Nephron (organoid): ENCODE measurements around the gene NDUFAF8.

Experiments used
- H3K27ac Mint-ChIP-seq, 3 experiments: 2 replicates each; pipeline ENCODE4 v1.8.0; 2020; ENCODE audit warnings: mixed read lengths in 3 of 3, mild to moderate bottlenecking in 2 of 3, moderate library complexity in 1 of 3
- H3K27me3 Mint-ChIP-seq: 2 replicates; pipeline ENCODE4 v1.8.0; 2021; ENCODE audit warnings: low read depth, mild to moderate bottlenecking, moderate library complexity, mixed read lengths
- H3K36me3 Mint-ChIP-seq: 2 replicates; pipeline ENCODE4 v1.8.0; 2020; ENCODE audit warnings: low read depth, mixed read lengths
- H3K4me1 Mint-ChIP-seq: 2 replicates; pipeline ENCODE4 v1.8.0; 2020; ENCODE audit warnings: mixed read lengths
- H3K4me3 Mint-ChIP-seq, 3 experiments: 2 replicates each; pipeline ENCODE4 v1.8.0; 2020; ENCODE audit warnings: mild to moderate bottlenecking in 3 of 3, mixed read lengths in 3 of 3, moderate library complexity in 2 of 3
- H3K9me3 Mint-ChIP-seq: 2 replicates; pipeline ENCODE4 v1.8.0; 2020; ENCODE audit warnings: mixed read lengths
- CTCF ChIP-seq, 3 experiments: fragments of 200-600 bp; sonication (generic); IDR thresholded peaks; one replicate each; pipeline ENCODE4 v1.5.0; 2021; ENCODE audit warnings: antibody characterized with exemption in 3 of 3; ENCODE audit not compliant: unreplicated experiment in 3 of 3

NDUFAF8 gene

GRCh38 chr17:81219476-81220180, 19.5 kb upstream of the NDUFAF8 start:
- Mint-ChIP-seq H3K4me3 (peak overlapping the region in 1 of 3 experiments; percentile 30), H3K4me1 (peaks cover 27% of the 10 kb centered on the region), H3K36me3 (peaks cover 21% of the 10 kb centered on the region), H3K27ac (no peak overlapping the region), H3K27me3 (no peaks in the 10 kb centered on the region), H3K9me3 (no peaks in the 10 kb centered on the region)
- TF ChIP-seq CTCF (IDR thresholded peaks at IDR 0.05; ENCODE audit: unreplicated experiment in 3 of 3): no peak

DNA sequence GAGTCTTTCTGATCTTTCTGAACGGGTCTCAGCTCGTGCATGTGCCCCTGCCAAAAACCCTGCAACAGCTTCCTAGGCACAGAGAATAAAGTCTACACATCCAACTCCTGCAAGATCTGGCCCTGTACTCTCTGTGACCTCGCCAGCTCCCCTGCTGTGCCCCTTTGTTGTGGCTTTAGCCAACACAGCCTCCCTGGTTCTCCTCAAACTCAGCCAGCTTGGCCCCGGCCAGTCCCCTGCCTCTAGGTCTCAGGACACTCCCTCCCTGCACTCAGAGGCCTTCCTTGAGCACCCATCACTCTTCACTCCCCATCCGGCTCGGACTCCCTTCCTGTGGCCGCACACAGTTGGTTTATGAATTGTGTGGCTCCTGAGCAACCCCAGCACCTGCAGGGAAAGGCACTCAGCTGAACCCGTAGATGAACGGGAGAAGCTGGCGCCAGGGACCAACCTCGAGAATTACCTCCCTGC, 17.7 kb upstream of the NDUFAF8 start:
- H3K4me1 Mint-ChIP-seq: peaks cover 27% of the 10 kb centered on the region
- no peaks in the 10 kb centered on the region for H3K27me3 Mint-ChIP-seq
- H3K36me3 Mint-ChIP-seq: peaks cover 16% of the 10 kb centered on the region
- H3K9me3 Mint-ChIP-seq: no peaks in the 10 kb centered on the region
- no peak for TF ChIP-seq CTCF (IDR thresholded peaks at IDR 0.05; ENCODE audit: unreplicated experiment in 3 of 3)
- H3K4me3 Mint-ChIP-seq: peak overlapping the region; percentile 77 to 92 (median 78)
- no peak overlapping the region for H3K27ac Mint-ChIP-seq

- Mint-ChIP-seq H3K4me3 (peak overlapping the region; percentile 77 to 92 (median 78)), H3K27me3 (no peaks in the 10 kb centered on the region), H3K9me3 (no peaks in the 10 kb centered on the region), H3K27ac (no peak overlapping the region), H3K36me3 (peaks cover 10% of the 10 kb centered on the region), H3K4me1 (peaks cover 22% of the 10 kb centered on the region)
- no peak for TF ChIP-seq CTCF (IDR thresholded peaks at IDR 0.05; ENCODE audit: unreplicated experiment in 3 of 3)
These were observed 17.1 kb upstream of the NDUFAF8 start for GRCh38 chr17:81221842-81222619.

- Mint-ChIP-seq H3K4me1 (peaks cover 17% of the 10 kb centered on the region), H3K4me3 (peak overlapping the region; percentile 79 to 92 (median 85)), H3K36me3 (peaks cover 5% of the 10 kb centered on the region), H3K27me3 (no peaks in the 10 kb centered on the region), H3K27ac (no peak overlapping the region), H3K9me3 (no peaks in the 10 kb centered on the region)
- no peak for TF ChIP-seq CTCF (IDR thresholded peaks at IDR 0.05; ENCODE audit: unreplicated experiment in 3 of 3)
These were observed 16.6 kb upstream of the NDUFAF8 start for GRCh38 chr17:81222620-81222905.

- Mint-ChIP-seq H3K4me3 (peak within 1 kb of the TSS; percentile 79 to 92 (median 85)), H3K4me1 (peaks cover 14% of the 10 kb centered on the region), H3K9me3 (no peaks in the 10 kb centered on the region), H3K36me3 (peaks cover 8% of the 10 kb centered on the region), H3K27ac (peak within 1 kb of the TSS in 2 of 3 experiments; percentile 11 to 25), H3K27me3 (no peaks in the 10 kb centered on the region)
- TF ChIP-seq CTCF (IDR thresholded peaks at IDR 0.05; ENCODE audit: unreplicated experiment in 3 of 3): no peak
These were observed 16.0 kb upstream of the NDUFAF8 start, which contains the start of gene CEP131 for GRCh38 chr17:81222906-81223761. Gene CEP131 (minus strand): TSS chr17:81222965. CDS start chr17:81220056, 2,909 bp downstream.
